Psoas muscle (tissue), 8 donors: Measurements from ENCODE around the gene MYRIP. TPM values are rescaled to one million over a fixed set of nuclear protein-coding genes. Genes with fewer than 3 reads are reported as not detected.
A peak's percentile ranks its signal among the peaks of the same experiment; 100 is the strongest.

Experiments used
- ATAC-seq, 4 donors: fragments of 200-7000 bp; cut with Tn5 transposase; one replicate each; pipeline ENCODE4 v1.9.1; 2020; ENCODE audit warnings: moderate library complexity in 3 of 4, mild to moderate bottlenecking in 2 of 4
- DNase-seq, 2 donors: peaks; one replicate each; pipeline ENCODE4 v3.0.0-alpha.2; 2020
- H3K27ac ChIP-seq: fragments of 200-600 bp; one replicate; pipeline ENCODE4 v1.8.0; 2022
- H3K27me3 ChIP-seq, 3 donors: fragments of 200-600 bp in 1 of 3; one replicate each; pipeline versions ENCODE4 v1.6.1 to v1.8.0; 2013 to 2022; ENCODE audit warnings: low read length in 2 of 3, mild to moderate bottlenecking in 2 of 3, moderate library complexity in 1 of 3; ENCODE audit not compliant: insufficient read depth in 3 of 3
- H3K36me3 ChIP-seq, 2 donors: fragments of 200-600 bp in 1 of 2; one replicate each; pipeline versions ENCODE4 v1.6.1 to v1.8.0; 2013 to 2022; ENCODE audit warnings: low read depth in 1 of 2, mild to moderate bottlenecking in 1 of 2, moderate library complexity in 1 of 2; ENCODE audit not compliant: insufficient read depth in 1 of 2
- H3K4me1 ChIP-seq: fragments of 200-600 bp; one replicate; pipeline ENCODE4 v1.8.0; 2022
- H3K4me3 ChIP-seq: fragments of 200-600 bp; one replicate; pipeline ENCODE4 v1.8.0; 2022; ENCODE audit warnings: mild to moderate bottlenecking
- H3K9me3 ChIP-seq: fragments of 200-600 bp; one replicate; pipeline ENCODE4 v1.8.0; 2022
- WGBS, 3 donors: extraction: QIAGEN DNeasy Blood & Tissue Kit; methylation state at CpG; one replicate each; pipeline versions ENCODE4 v1.1.6 to v1.1.7; 2013; 5-methylcytosine and 5-hydroxymethylcytosine counted together
- intact Hi-C, 2 donors: fragments of 100-400 bp; cut with DNase I; formaldehyde crosslinking; loops; one replicate each; pipeline versions ENCODE4 v1.11.0 to v1.14.2; 2022
- polyA plus RNA-seq, 3 donors: library from polyadenylated mRNA; stranded (reverse); fragments of 200-250 nt; gene quantifications; one replicate each; pipeline ENCODE4 v1.2.3, GENCODE V29; 2013
- total RNA-seq, 4 donors: library from RNA; stranded (reverse); fragmentation: NEBNext Ultra II Directional in 2 of 4; extraction: Animal tissue kit (Norgen Biotek cat#: 25700) in 2 of 4; gene quantifications; one replicate each; pipeline versions ENCODE4 v1.2.1 to v1.2.4, GENCODE V29; 2021 to 2023
- TF ChIP-seq, protein P1 (sequence below): fragments of 200-600 bp; IDR thresholded peaks from one replicate; pipeline ENCODE4 v1.8.0; 2022; ENCODE audit warnings: antibody characterized with exemption
- donor health status: healthy with polysubstance abuse.
- donor health status: DM: no; HTN: no; CAD: no; lungs with moderate emphysema.
- donor health status: Bipolar disorder and iron deficiency.
- donor health status: healthy.
- donor health status: DM: yes; HTN: yes; CAD: no.
- donor health status: DM: no; HTN: no; CAD: no.
- donor health status: DM: no; HTN: no; CAD: no.
- donor health status: DM: yes; HTN: yes; CAD: no.

The MYRIP gene
- total and polyA plus RNA-seq, 7 donors = 0.35 to 2.8 (median 1.1) TPM

- Histone ChIP-seq H3K27ac (no peak overlapping the region), H3K4me1 (peaks cover 9% of the 10 kb centered on the region), H3K36me3 (no peaks in the 10 kb centered on the region), H3K4me3 (no peak overlapping the region), H3K27me3 (no peaks in the 10 kb centered on the region), H3K9me3 (no peaks in the 10 kb centered on the region)
- 55 to 68% (median 66%) methylated on average over 6 of the region's 6 CpGs for WGBS, 3 donors
- intact Hi-C loops = loop anchor here (2.0 to 10.0 kb wide), 5 partner anchors 365 to 633 kb away; no protein-coding TSS in a partner anchor
- TF ChIP-seq, protein P1, sequence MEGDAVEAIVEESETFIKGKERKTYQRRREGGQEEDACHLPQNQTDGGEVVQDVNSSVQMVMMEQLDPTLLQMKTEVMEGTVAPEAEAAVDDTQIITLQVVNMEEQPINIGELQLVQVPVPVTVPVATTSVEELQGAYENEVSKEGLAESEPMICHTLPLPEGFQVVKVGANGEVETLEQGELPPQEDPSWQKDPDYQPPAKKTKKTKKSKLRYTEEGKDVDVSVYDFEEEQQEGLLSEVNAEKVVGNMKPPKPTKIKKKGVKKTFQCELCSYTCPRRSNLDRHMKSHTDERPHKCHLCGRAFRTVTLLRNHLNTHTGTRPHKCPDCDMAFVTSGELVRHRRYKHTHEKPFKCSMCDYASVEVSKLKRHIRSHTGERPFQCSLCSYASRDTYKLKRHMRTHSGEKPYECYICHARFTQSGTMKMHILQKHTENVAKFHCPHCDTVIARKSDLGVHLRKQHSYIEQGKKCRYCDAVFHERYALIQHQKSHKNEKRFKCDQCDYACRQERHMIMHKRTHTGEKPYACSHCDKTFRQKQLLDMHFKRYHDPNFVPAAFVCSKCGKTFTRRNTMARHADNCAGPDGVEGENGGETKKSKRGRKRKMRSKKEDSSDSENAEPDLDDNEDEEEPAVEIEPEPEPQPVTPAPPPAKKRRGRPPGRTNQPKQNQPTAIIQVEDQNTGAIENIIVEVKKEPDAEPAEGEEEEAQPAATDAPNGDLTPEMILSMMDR = no peak
- ATAC-seq = no peak
- no peak for DNase-seq
These were observed 368.7 kb downstream of the MYRIP start for GRCh38 chr3:40178012-40178594.

DNA sequence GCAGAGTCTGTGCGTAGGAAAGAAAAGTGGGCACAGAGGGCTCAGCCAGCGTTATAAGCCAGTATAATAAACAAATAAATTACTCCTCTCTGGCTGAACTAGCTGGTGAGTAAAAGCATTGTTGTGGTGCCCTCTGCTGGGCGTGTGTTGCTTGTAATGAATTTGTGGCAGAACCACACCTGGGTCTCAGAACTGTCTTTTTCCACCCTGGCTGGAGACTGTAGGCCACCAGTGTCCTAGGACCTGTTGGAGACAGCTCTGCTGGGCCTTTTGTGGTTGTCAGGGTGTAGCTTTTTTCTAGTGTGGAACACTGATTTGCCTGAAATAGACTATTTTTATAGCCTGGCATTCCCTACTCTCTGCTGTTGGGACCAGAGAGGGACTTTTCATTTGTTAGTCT, 369.6 kb downstream of the MYRIP start:
- TF ChIP-seq, protein P1 = peak; percentile 82
- Histone ChIP-seq H3K4me1 (no peaks in the 10 kb centered on the region), H3K27ac (no peak overlapping the region), H3K4me3 (no peak overlapping the region), H3K27me3 (no peaks in the 10 kb centered on the region), H3K9me3 (no peaks in the 10 kb centered on the region), H3K36me3 (no peaks in the 10 kb centered on the region)
- intact Hi-C loops = loop anchor here (2.0 to 10.0 kb wide), 5 partner anchors 366 to 634 kb away; no protein-coding TSS in a partner anchor
- peak; percentile 66 to 84 for DNase-seq
- ATAC-seq = peak; percentile 57 to 90 (median 75)
- 0 to 6% (median 3%) methylated on average over 3 of the region's 3 CpGs for WGBS, 3 donors

GRCh38 chr3:40181182-40181581, 371.8 kb downstream of the MYRIP start:
- 41 to 91% (median 51%) methylated on average over 3 of the region's 3 CpGs for WGBS, 3 donors
- no peak overlapping the region for H3K27ac ChIP-seq
- ATAC-seq (no peak), DNase-seq (no peak)
- no peaks in the 10 kb centered on the region for H3K36me3 ChIP-seq
- H3K27me3 ChIP-seq = no peaks in the 10 kb centered on the region
- H3K9me3 ChIP-seq = no peaks in the 10 kb centered on the region
- H3K4me3 ChIP-seq = no peak overlapping the region
- H3K4me1 ChIP-seq = no peaks in the 10 kb centered on the region
- intact Hi-C loops = no loop called here
- TF ChIP-seq, protein P1 = no peak

- WGBS, 3 donors = 62 to 72% (median 63%) methylated on average over 10 of the region's 10 CpGs
- no peak for DNase-seq
- intact Hi-C loops = no loop called here
These were observed 375.8 kb downstream of the MYRIP start for GRCh38 chr3:40185029-40185695.

More at GRCh38 chr3:40185029-40185695, 375.8 kb downstream of the MYRIP start:
- no peak overlapping the region for H3K27ac ChIP-seq
- peaks cover 16% of the 10 kb centered on the region for H3K4me1 ChIP-seq
- no peak for ATAC-seq
- no peaks in the 10 kb centered on the region for H3K9me3 ChIP-seq
- no peaks in the 10 kb centered on the region for H3K36me3 ChIP-seq
- TF ChIP-seq, protein P1 = no peak
- H3K27me3 ChIP-seq = no peaks in the 10 kb centered on the region
- H3K4me3 ChIP-seq = no peak overlapping the region
